Breast epithelium (tissue), 3 donors: Measurements from ENCODE around the gene FBXW9.
"Not testable (repeated sequence)": the region's sequence is repeated elsewhere in the genome, so short reads cannot be mapped to it uniquely, and the experiment has no call there.

Experiments
- POLR2A ChIP-seq: fragments of 450-650 bp; IDR thresholded peaks from one replicate; pipeline ENCODE4 v1.6.1; 2016; ENCODE audit warnings: antibody characterized with exemption, mild to moderate bottlenecking, moderate library complexity
- POLR2AphosphoS5 ChIP-seq, 3 donors: sonication (generic); formaldehyde crosslinking; IDR thresholded peaks; one replicate each; pipeline ENCODE4 v1.6.1; 2017; ENCODE audit warnings: antibody characterized with exemption in 3 of 3

GRCh38 chr19:12697425-12697824 lies 994 bp upstream of the FBXW9 start:
- TF ChIP-seq POLR2A; POLR2AphosphoS5 (IDR thresholded peaks at IDR 0.05): not testable (repeated sequence)
